Heart left ventricle (tissue), 13 donors: ENCODE data around the gene ARVCF.

Source experiments
- CTCF ChIP-seq, 12 donors: fragments of 200-600 bp; sonication (generic) in 4 of 12; IDR thresholded peaks; one replicate each; pipeline versions ENCODE4 v1.5.0 to v1.8.0; 2018 to 2022; ENCODE audit warnings: antibody characterized with exemption in 12 of 12, mild to moderate bottlenecking in 5 of 12
- POLR2A ChIP-seq, 2 donors: fragments of 450-650 bp; IDR thresholded peaks; one replicate each; pipeline ENCODE4 v1.6.1; 2017; ENCODE audit warnings: antibody characterized with exemption in 2 of 2, mild to moderate bottlenecking in 2 of 2, moderate library complexity in 2 of 2
- donor health status: ischemic (EF 13 %, LVEDD 7.1; RV severe dilation, severe dysfunction).
- donor health status: DM: no; HTN: yes; CAD: no.
- donor health status: DM: no; HTN: no; CAD: no.
- donor health status: ischemic (EF 25% LVEDD 6.9; RV normal size, moderate dysfunction).
- donor health status: ischemic (EF 25% LVEDD 5.7; RV mildly dilated, moderate dysfunction).
- donor health status: ischemic (EF 35%, LVEDD 5.7; RV mildly dilated, moderate dysfunction).
- donor health status: nonischemic (EF 11% LVEDD 7.7; RV severe dilation, severe dysfunction).
- donor health status: DM: yes; HTN: yes; CAD: no.
- donor health status: PGD.
- donor health status: ischemic (EF 29% LVEDD 5.4; RV normal size, mild dysfunction).
- donor health status: nonischemic (EF 23%, LVEDD 6.1; RV moderate dilation, normal function).

- TF ChIP-seq CTCF (IDR thresholded peaks at IDR 0.05) (no peak), POLR2A (IDR thresholded peaks at IDR 0.05) (no peak)
Measured at GRCh38 chr22:20002636-20003035, 14.0 kb downstream of the ARVCF start.
